Upper lobe of left lung (tissue), 4 donors: ENCODE results near the gene WDR70.

Experiments used
- EP300 ChIP-seq, 4 donors: sonication (generic); formaldehyde crosslinking; IDR thresholded peaks; one replicate each; pipeline ENCODE4 v1.5.1; 2017; ENCODE audit warnings: antibody characterized with exemption in 4 of 4, control low read depth in 2 of 4
- POLR2A ChIP-seq, 4 donors: fragments of 450-650 bp; IDR thresholded peaks; one replicate each; pipeline ENCODE4 v1.5.1; 2016 to 2017; ENCODE audit warnings: antibody characterized with exemption in 4 of 4, mild to moderate bottlenecking in 2 of 4
- POLR2AphosphoS5 ChIP-seq, 2 donors: sonication (generic); formaldehyde crosslinking; IDR thresholded peaks; one replicate each; pipeline ENCODE4 v1.5.1; 2017; ENCODE audit warnings: antibody characterized with exemption in 2 of 2
- TF ChIP-seq, protein P1 (sequence below), 6 experiments: fragments of 450-650 bp in 4 of 6; fragments of 200-600 bp in 2 of 6; sonication (generic) in 2 of 6; IDR thresholded peaks; one replicate each; pipeline ENCODE4 v1.5.1; 2016 to 2019; ENCODE audit warnings: antibody characterized with exemption in 6 of 6

DNA sequence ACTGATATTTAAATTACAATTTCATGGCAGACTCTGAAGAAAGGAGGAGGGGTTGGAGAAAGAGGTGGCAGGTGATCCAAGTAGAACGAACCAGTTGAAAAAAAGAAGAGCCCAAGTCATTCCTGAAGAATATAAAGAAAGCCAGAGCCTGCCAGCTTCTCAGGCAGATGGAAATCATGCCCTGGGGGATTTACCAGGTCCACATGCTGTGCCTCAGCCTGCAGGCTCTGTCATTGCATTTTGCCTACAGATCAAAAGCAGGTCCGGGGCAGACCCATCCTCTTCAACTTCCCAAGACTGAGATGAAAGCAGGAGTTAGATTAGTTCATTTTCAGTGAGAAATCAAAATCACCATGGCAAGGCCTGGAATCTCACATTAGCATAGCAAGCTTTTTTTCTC, 412.2 kb downstream of the WDR70 start:
- TF ChIP-seq POLR2A (IDR thresholded peaks at IDR 0.05) (no peak), EP300 (IDR thresholded peaks at IDR 0.05) (no peak), POLR2AphosphoS5 (IDR thresholded peaks at IDR 0.05) (no peak)
- TF ChIP-seq, protein P1, sequence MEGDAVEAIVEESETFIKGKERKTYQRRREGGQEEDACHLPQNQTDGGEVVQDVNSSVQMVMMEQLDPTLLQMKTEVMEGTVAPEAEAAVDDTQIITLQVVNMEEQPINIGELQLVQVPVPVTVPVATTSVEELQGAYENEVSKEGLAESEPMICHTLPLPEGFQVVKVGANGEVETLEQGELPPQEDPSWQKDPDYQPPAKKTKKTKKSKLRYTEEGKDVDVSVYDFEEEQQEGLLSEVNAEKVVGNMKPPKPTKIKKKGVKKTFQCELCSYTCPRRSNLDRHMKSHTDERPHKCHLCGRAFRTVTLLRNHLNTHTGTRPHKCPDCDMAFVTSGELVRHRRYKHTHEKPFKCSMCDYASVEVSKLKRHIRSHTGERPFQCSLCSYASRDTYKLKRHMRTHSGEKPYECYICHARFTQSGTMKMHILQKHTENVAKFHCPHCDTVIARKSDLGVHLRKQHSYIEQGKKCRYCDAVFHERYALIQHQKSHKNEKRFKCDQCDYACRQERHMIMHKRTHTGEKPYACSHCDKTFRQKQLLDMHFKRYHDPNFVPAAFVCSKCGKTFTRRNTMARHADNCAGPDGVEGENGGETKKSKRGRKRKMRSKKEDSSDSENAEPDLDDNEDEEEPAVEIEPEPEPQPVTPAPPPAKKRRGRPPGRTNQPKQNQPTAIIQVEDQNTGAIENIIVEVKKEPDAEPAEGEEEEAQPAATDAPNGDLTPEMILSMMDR (IDR thresholded peaks at IDR 0.05) = no peak
